Measurements from ENCODE around the gene PIGT. TPM values are rescaled to one million over a fixed set of nuclear protein-coding genes. Genes with fewer than 3 reads are reported as not detected.

Gene PIGT
- total and polyA plus RNA-seq, 2 of the 4 experiments (the other 2 are of a cell fraction) = 31.2 to 145 TPM

DNA sequence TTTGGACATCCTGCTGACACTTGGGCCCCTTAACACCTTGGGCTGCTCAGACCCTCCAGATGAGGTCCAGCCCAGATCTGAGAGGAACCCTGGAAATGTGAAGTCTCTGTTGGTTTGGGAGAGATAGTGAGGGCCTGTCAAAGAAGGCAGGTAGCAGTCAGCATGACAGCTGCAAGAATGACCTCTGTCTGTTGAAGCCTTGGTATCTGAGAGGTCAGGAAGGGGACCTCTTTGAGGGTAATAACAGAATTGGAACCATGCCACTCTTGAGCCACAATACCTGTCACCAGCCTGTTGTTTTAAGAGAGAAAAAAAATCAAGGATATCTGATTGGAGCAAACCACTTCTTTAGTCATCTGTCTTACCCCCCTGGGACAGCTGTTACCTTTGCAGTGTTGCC, 48.8 kb upstream of the PIGT start:
- Histone ChIP-seq H2BK120ac (ENCODE audit: low read depth, low read length) (no peak overlapping the region), H3K79me1 (ENCODE audit: low read depth in 1 of 2, low read length in 2 of 2) (peaks cover 9 to 39% of the 10 kb centered on the region in 2 experiments), H3K56ac (ENCODE audit: extremely low read depth, insufficient read depth, low read length) (no peak overlapping the region), H3K23ac (ENCODE audit: low read depth, low read length) (no peak overlapping the region), H3K4me3 (ENCODE audit: insufficient read depth, low read depth, low read length) (no peak overlapping the region), H3K4ac (ENCODE audit: low read depth, low read length) (no peak overlapping the region), H3K27me3 (ENCODE audit: control insufficient read depth, insufficient read depth, low read length) (no peaks in the 10 kb centered on the region), H4K8ac (ENCODE audit: low read depth in 2 of 2, low read length in 2 of 2) (no peak overlapping the region), H3K27ac (ENCODE audit: insufficient read depth, low read length) (no peak overlapping the region), H3K4me1 (ENCODE audit: control insufficient read depth, insufficient read depth, low read length) (0 out of 2 replicates have a peak, but pooled peaks cover 3% of the 10 kb centered on the region), H2AK9ac (replicated peaks; ENCODE audit: low read depth, low read length, poor library complexity) (no peak overlapping the region), H3K9ac (ENCODE audit: low read depth, low read length) (no peak overlapping the region), H3K9me1 (ENCODE audit: insufficient read depth, low read length) (peaks cover 4% of the 10 kb centered on the region; the same call in 1 of the 2 replicates), H2BK20ac (ENCODE audit: low read depth, low read length) (no peak overlapping the region), H4K20me1 (ENCODE audit: insufficient read depth, low read length) (no peaks in the 10 kb centered on the region), H3K18ac (ENCODE audit: low read depth, low read length) (no peak overlapping the region), H4K5ac (ENCODE audit: low read depth, low read length) (no peak overlapping the region), H2AFZ (replicated peaks; ENCODE audit: low read length, poor library complexity) (no peak overlapping the region), H2BK15ac (ENCODE audit: low read depth, low read length) (no peak overlapping the region), H3K14ac (replicated peaks; ENCODE audit: low read depth, low read length) (no peak overlapping the region), H4K91ac (ENCODE audit: insufficient read depth, low read depth, low read length) (no peak overlapping the region), H2AK5ac (ENCODE audit: low read depth, low read length) (no peak overlapping the region), H3K9me3 (ENCODE audit: control insufficient read depth, insufficient read depth, low read length) (no peaks in the 10 kb centered on the region), H3K36me3 (ENCODE audit: control insufficient read depth, insufficient read depth, low read length) (peaks cover 19% of the 10 kb centered on the region), H2BK5ac (ENCODE audit: low read depth, low read length, poor library complexity, severe bottlenecking) (no peak overlapping the region), H3K4me2 (ENCODE audit: low read depth, low read length) (no peak overlapping the region)
- intact Hi-C loops (cut with micrococcal nuclease) (no loop called here), in situ Hi-C loops (cut with MboI; ENCODE audit: low sequenced_read_pairs) (no loop called here), dilution Hi-C loops (cut with HindIII; ENCODE audit: low sequenced_read_pairs, unreplicated experiment) (no loop called here)
- TF ChIP-seq SMC3 (IDR thresholded peaks at IDR 0.05; ENCODE audit: low read depth, low read length) (no peak), NFE2L2 (IDR thresholded peaks at IDR 0.05; ENCODE audit: low read depth, low read length) (no peak), BHLHE40 (IDR thresholded peaks at IDR 0.05; ENCODE audit: low read depth, low read length) (no peak), CHD1 (IDR thresholded peaks at IDR 0.05; ENCODE audit: low read depth, low read length) (no peak), MAFK (IDR thresholded peaks at IDR 0.05; ENCODE audit: low read depth, low read length) (no peak), MXI1 (IDR thresholded peaks at IDR 0.05; ENCODE audit: borderline replicate concordance, low read depth, low read length) (no peak), CEBPB (IDR thresholded peaks at IDR 0.05; ENCODE audit: low read depth, low read length) (no peak), RCOR1 (IDR thresholded peaks at IDR 0.05; ENCODE audit: insufficient replicate concordance, low read length) (no peak), CTCF (conservative IDR thresholded peaks at IDR 0.05; ENCODE audit: low read depth, low read length) (no peak)
- TF ChIP-seq, protein P1, sequence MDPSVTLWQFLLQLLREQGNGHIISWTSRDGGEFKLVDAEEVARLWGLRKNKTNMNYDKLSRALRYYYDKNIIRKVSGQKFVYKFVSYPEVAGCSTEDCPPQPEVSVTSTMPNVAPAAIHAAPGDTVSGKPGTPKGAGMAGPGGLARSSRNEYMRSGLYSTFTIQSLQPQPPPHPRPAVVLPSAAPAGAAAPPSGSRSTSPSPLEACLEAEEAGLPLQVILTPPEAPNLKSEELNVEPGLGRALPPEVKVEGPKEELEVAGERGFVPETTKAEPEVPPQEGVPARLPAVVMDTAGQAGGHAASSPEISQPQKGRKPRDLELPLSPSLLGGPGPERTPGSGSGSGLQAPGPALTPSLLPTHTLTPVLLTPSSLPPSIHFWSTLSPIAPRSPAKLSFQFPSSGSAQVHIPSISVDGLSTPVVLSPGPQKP (IDR thresholded peaks at IDR 0.05; ENCODE audit: borderline replicate concordance, low read depth, low read length) = no peak
- ChIA-PET POLR2A (ENCODE audit: unreplicated experiment) (no interaction called here), CTCF (no interaction called here)
- BruUV-seq (replicated peaks) = TSS peak; percentile 25
- DNase-seq (no peak), ATAC-seq (ENCODE audit: low read depth) (no peak)

Measured in IMR-90 (cell line).